ENCODE data around the gene VPS26C. TPM values are rescaled to one million over a fixed set of nuclear protein-coding genes. Genes with fewer than 3 reads are reported as not detected.
A peak's percentile ranks its signal among the peaks of the same experiment; 100 is the strongest.

VPS26C gene
- total RNA-seq, 1 donor from 2014 or later, result 59.4 TPM

DNA sequence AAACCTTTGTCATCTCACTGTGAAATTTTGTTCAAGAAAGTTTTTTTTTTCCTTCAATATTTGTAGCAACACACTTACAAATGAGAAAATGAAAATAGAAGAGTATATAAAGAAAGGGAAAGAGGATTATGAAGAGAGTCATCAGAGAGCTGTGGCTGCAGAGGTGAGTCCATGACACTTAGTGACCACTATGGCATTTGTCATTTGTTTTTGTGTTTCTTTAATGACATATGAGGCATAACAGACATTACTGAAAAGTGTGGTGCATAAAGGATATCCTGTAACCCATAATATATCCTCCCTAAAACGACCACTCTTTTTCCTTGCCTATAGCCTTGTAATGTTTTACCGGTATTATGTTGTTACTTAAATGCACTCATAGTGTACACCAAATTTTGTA lies 80.2 kb downstream of the VPS26C start:
- no peak overlapping the region for H3K4me3 Mint-ChIP-seq (ENCODE audit: low read depth)
- peaks cover 14% of the 10 kb centered on the region for H3K4me1 Mint-ChIP-seq (ENCODE audit: low read depth)
- H3K36me3 Mint-ChIP-seq (ENCODE audit: low read depth), result peaks cover 59% of the 10 kb centered on the region
- intact Hi-C loops (cut with micrococcal nuclease), result no loop called here
- H3K27me3 Mint-ChIP-seq (ENCODE audit: low read depth), result no peaks in the 10 kb centered on the region
- no peak for DNase-seq (ENCODE audit: low spot score)
- H3K27ac Mint-ChIP-seq, result peak overlapping the region; percentile 62
- no peaks in the 10 kb centered on the region for H3K9me3 Mint-ChIP-seq

DNA sequence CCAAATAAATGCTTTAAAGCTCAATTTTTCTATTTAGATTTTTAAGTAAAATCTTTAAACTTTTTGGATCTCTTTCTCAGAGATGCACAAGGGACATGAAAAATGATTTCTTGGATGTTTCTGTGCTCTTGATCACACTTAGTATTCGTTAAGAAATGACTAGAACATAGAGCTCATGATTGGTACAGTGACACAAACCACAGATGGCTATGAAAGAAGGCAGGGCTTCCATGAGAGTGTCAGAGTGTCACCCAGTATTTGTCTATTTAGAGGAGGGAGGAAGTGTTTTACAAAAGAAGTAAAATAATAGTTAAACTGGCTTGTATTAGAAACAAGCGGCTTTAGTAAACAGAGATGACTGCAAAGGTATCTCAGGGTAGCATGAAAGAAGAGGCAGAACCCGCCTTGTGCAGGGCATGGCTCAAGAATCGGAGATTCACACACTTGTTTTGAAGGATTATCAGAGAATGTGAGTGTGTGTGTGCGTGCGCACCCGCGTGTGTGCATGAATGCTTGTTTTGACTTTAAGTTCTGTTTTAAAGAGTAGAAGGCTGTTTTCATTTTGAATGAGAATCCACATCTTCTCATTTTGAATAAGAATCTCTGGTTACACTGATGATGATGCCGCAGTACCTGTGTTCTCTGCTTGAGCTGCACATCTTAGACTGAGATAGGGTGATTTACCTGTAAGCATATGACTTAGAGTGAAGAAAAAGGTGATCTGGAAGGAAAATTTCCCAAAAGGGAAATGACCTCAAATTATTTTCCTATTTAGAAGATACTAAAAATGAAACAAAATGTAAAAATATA lies 82.1 kb downstream of the VPS26C start:
- peak overlapping the region; percentile 56 for H3K27ac Mint-ChIP-seq
- H3K9me3 Mint-ChIP-seq, result peaks cover 2% of the 10 kb centered on the region
- H3K4me3 Mint-ChIP-seq (ENCODE audit: low read depth), result no peak overlapping the region
- no peaks in the 10 kb centered on the region for H3K27me3 Mint-ChIP-seq (ENCODE audit: low read depth)
- intact Hi-C loops (cut with micrococcal nuclease), result no loop called here
- peaks cover 55% of the 10 kb centered on the region for H3K36me3 Mint-ChIP-seq (ENCODE audit: low read depth)
- DNase-seq (ENCODE audit: low spot score), result no peak
- H3K4me1 Mint-ChIP-seq (ENCODE audit: low read depth), result peaks cover 10% of the 10 kb centered on the region

DNA sequence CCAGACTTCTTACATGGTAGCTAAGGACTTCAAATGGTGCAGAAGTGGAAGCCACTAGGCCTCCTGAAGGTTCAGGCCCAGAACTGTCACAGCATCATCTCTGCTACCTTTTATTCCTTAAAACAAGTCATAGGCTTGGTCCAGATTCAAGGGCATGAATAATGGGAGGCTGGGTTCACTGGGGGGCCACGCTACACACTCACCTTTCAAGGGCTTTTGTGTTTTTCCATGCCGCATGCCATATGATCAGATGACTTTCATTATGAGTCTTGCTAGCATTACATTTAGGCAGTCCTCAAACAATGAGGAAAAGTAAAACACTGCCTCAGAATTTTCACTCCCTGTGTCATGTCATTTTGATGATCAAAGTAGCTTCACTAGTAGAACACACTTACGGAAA lies 83.4 kb downstream of the VPS26C start:
- H3K27me3 Mint-ChIP-seq (ENCODE audit: low read depth), result no peaks in the 10 kb centered on the region
- intact Hi-C loops (cut with micrococcal nuclease), result no loop called here
- H3K4me1 Mint-ChIP-seq (ENCODE audit: low read depth), result peaks cover 10% of the 10 kb centered on the region
- no peak overlapping the region for H3K4me3 Mint-ChIP-seq (ENCODE audit: low read depth)
- no peak overlapping the region for H3K27ac Mint-ChIP-seq
- peaks cover 53% of the 10 kb centered on the region for H3K36me3 Mint-ChIP-seq (ENCODE audit: low read depth)
- H3K9me3 Mint-ChIP-seq, result peaks cover 6% of the 10 kb centered on the region
- no peak for DNase-seq (ENCODE audit: low spot score)

DNA sequence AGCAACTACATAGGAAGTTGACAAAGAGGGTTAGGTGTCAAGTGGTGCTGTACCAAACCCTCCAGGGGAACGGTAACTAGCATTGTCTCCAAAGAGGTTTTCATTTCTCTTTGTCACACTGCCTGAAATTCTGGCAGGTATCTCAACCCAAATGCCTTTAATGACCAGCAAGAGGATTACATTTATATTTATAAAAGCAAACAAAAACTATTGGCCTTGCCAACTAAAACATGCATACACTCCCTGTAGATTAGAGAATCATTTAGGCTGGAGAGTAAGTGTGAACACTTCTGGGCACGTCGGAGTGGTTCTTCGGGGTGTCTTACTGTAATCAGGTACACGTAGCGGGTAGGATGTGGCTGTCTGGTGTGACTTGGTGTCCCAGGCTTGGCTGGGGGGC lies 84.9 kb downstream of the VPS26C start:
- no peak for DNase-seq (ENCODE audit: low spot score)
- Mint-ChIP-seq H3K9me3 (peaks cover 6% of the 10 kb centered on the region), H3K4me3 (ENCODE audit: low read depth) (no peak overlapping the region), H3K27ac (no peak overlapping the region), H3K27me3 (ENCODE audit: low read depth) (no peaks in the 10 kb centered on the region), H3K36me3 (ENCODE audit: low read depth) (peaks cover 56% of the 10 kb centered on the region), H3K4me1 (ENCODE audit: low read depth) (peaks cover 10% of the 10 kb centered on the region)
- intact Hi-C loops (cut with micrococcal nuclease), result no loop called here

DNA sequence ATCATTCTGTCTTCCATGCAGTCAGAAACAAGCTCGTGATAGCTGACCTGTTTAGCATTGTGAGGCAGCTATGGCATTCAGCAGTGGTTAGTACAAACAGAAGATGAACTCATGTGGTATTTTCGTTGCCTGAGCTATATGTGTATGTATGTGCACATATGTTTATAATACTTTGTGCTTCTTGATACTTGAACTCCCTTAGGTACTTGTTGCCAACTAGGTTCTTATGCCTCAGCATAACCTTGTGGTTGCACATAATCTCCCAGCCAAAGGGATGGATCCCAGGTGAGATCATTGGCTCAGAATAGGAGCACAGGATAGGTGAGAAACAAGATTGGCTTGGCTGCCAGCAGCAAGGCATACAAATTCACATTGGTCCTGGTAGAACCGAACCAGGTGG lies 86.1 kb downstream of the VPS26C start:
- Mint-ChIP-seq H3K27ac (no peak overlapping the region), H3K4me3 (ENCODE audit: low read depth) (no peak overlapping the region), H3K27me3 (ENCODE audit: low read depth) (no peaks in the 10 kb centered on the region), H3K9me3 (peaks cover 6% of the 10 kb centered on the region), H3K4me1 (ENCODE audit: low read depth) (peaks cover 6% of the 10 kb centered on the region), H3K36me3 (ENCODE audit: low read depth) (peaks cover 57% of the 10 kb centered on the region)
- intact Hi-C loops (cut with micrococcal nuclease), result no loop called here
- no peak for DNase-seq (ENCODE audit: low spot score)

DNA sequence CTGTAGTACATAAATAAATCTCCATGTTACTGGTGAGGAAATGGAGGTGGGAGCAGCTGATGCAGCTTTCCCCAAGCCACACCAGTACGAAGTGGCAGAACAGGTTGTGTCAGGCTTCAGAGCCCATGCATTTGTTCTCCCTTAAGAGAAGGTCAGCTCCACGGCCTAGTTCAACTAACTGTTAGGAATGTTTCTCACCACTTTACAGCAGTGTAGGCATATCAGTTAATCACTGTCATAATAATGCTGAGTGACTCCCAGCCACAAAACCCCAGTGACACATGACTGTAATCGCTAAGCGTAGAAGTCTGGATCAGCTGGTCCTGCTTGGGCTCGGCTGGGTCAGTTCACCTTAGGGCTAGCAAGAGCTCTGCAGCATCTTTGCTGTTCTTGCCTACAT lies 90.4 kb downstream of the VPS26C start:
- peaks cover 55% of the 10 kb centered on the region for H3K36me3 Mint-ChIP-seq (ENCODE audit: low read depth)

More for the DNA sequence above, 90.4 kb downstream of the VPS26C start:
- DNase-seq (ENCODE audit: low spot score), result no peak
- Mint-ChIP-seq H3K27ac (no peak overlapping the region), H3K27me3 (ENCODE audit: low read depth) (no peaks in the 10 kb centered on the region), H3K9me3 (peaks cover 6% of the 10 kb centered on the region), H3K4me3 (ENCODE audit: low read depth) (no peak overlapping the region), H3K4me1 (ENCODE audit: low read depth) (no peaks in the 10 kb centered on the region)
- intact Hi-C loops (cut with micrococcal nuclease), result no loop called here

Other genes with a start within 250 kb of the VPS26C start
- 20.6 and 23.7 TPM in 2 replicates for gene PIGP, start 194.3 kb downstream of the VPS26C start, total RNA-seq
- gene TTC3, start 194.1 kb downstream of the VPS26C start, total RNA-seq, result 60.9 and 66.8 TPM in 2 replicates
- 61.8 and 62.5 TPM in 2 replicates for gene DYRK1A, start 99.4 kb upstream of the VPS26C start, total RNA-seq